SIG-M5 treated with dmso at 0.1 percent for 504 hours (cell line): ENCODE data around the gene GHSR.

Source experiments
- DNase-seq: peaks from one replicate; lab custom pipeline; 2025; ENCODE audit not compliant: unreplicated experiment; lab: John Stamatoyannopoulos, UW

GHSR gene

GRCh38 chr3:172438186-172438585 lies 10.1 kb downstream of the GHSR start:
- DNase-seq: no peak

GRCh38 chr3:172437713-172438112 lies 10.5 kb downstream of the GHSR start:
- DNase-seq: no peak

- no peak for DNase-seq
These were observed 32.9 kb downstream of the GHSR start for GRCh38 chr3:172415323-172415722.

GRCh38 chr3:172411478-172411947 lies 36.7 kb downstream of the GHSR start:
- DNase-seq: no peak

- DNase-seq: no peak
These were observed 37.4 kb downstream of the GHSR start for GRCh38 chr3:172410702-172411477.

GRCh38 chr3:172407872-172408271 lies 40.4 kb downstream of the GHSR start:
- DNase-seq: no peak

GRCh38 chr3:172405914-172406313 lies 42.3 kb downstream of the GHSR start:
- no peak for DNase-seq

- no peak for DNase-seq
These were observed 43.9 kb downstream of the GHSR start for GRCh38 chr3:172404237-172404962.

- no peak for DNase-seq
These were observed 45.2 kb downstream of the GHSR start for GRCh38 chr3:172402892-172403643.

GRCh38 chr3:172402090-172402489 lies 46.2 kb downstream of the GHSR start:
- DNase-seq: no peak

GRCh38 chr3:172398484-172398883 lies 49.8 kb downstream of the GHSR start:
- no peak for DNase-seq

- no peak for DNase-seq
These were observed 50.4 kb downstream of the GHSR start for GRCh38 chr3:172397716-172398405.

GRCh38 chr3:172396400-172396799 lies 51.9 kb downstream of the GHSR start:
- DNase-seq: no peak

- DNase-seq: no peak
These were observed 53.6 kb downstream of the GHSR start for GRCh38 chr3:172394692-172395091.
